NCI-H2196 treated with DMSO at 0.1 percent for 48 hours (cell line): ENCODE results near the gene DNAAF6.

Experiments used
- DNase-seq: peaks from one replicate; lab custom pipeline; 2025; ENCODE audit not compliant: unreplicated experiment; lab: John Stamatoyannopoulos, UW

Gene DNAAF6

DNA sequence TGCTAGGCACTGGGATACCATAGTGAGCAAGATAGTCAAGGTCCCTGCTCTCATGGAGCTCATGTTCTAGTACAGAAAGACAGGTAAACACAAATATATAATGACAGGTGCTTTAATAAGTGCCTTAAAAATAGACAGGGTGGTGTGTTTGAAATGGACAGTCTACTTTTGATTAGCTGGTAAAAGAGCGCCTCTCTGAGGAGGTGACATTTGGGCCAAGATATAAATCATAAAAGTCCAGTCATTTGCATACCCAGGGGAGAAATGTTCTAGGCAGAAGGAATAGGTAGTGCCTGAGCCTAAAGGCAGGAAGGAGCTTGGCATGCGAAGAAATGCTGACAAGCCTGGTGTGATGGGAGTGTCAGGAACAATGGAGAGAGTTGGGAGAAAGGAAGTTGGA, 83.6 kb downstream of the DNAAF6 start:
- no peak for DNase-seq

DNA sequence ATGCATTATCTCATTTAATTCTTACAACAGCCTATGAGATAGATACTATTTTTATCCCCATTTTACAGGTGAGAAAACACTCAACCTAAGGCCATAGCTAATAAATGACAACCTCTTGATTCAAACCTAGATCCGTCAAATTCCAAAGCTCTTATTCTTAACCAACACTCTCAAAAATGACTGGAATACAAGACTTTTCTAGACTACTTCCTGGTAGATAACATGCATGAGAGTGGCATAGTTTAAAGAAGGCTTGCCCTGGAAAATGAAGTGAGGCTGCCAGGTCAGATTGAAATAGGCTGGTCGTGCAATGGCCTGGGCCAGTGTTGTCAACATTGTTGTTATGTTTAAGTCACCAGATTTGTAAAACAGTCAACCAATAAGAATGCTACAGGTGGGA, 86.6 kb downstream of the DNAAF6 start:
- no peak for DNase-seq
